Activated CD8-positive, alpha-beta T cell treated with anti-CD3 and anti-CD28 coated beads for 36 hours (primary cell): ENCODE data around the gene NAT9. TPM values are rescaled to one million over a fixed set of nuclear protein-coding genes. Genes with fewer than 3 reads are reported as not detected.

Experiments used
- ATAC-seq: fragments of 200-7000 bp; cut with Tn5 transposase; one replicate; pipeline ENCODE4 v1.10.0; 2021; ENCODE audit warnings: mild to moderate bottlenecking, moderate library complexity
- CTCF ChIA-PET: fragments of 350-600 bp; sonication (Branson Sonifier 250); formaldehyde crosslinking; loops from one replicate; lab custom pipeline; 2021; ENCODE audit warnings: antibody characterized with exemption; lab: Charles Lee
- POLR2A ChIA-PET: fragments of 350-600 bp; sonication (Branson Sonifier 250); formaldehyde crosslinking; loops from one replicate; lab custom pipeline; 2021; ENCODE audit warnings: antibody characterized with exemption; lab: Charles Lee
- DNase-seq: peaks from one replicate; pipeline ENCODE4 v3.0.0-alpha.2; 2020
- H3K27ac Mint-ChIP-seq: one replicate; pipeline ENCODE4 v1.8.0; 2021; ENCODE audit warnings: mild to moderate bottlenecking, mixed read lengths
- H3K27me3 Mint-ChIP-seq: one replicate; pipeline ENCODE4 v1.8.0; 2021; ENCODE audit warnings: mixed read lengths
- H3K36me3 Mint-ChIP-seq: one replicate; pipeline ENCODE4 v1.8.0; 2021; ENCODE audit warnings: low read depth, mixed read lengths
- H3K4me1 Mint-ChIP-seq: one replicate; pipeline ENCODE4 v1.8.0; 2021; ENCODE audit warnings: low read depth, mixed read lengths
- H3K4me3 Mint-ChIP-seq: one replicate; pipeline ENCODE4 v1.8.0; 2021; ENCODE audit warnings: mild to moderate bottlenecking, moderate library complexity, mixed read lengths
- H3K9me3 Mint-ChIP-seq: one replicate; pipeline ENCODE4 v1.8.0; 2021; ENCODE audit warnings: mixed read lengths
- intact Hi-C: fragments of 100-400 bp; cut with micrococcal nuclease; formaldehyde crosslinking; loops from one replicate; pipeline ENCODE4 v1.10.0; 2022
- total RNA-seq, 2 experiments: library from RNA; stranded (reverse); gene quantifications; one replicate each; pipeline ENCODE4 v1.2.3, GENCODE V29; 2021
- TF ChIP-seq, protein P1 (sequence below): fragments of 200-600 bp; IDR thresholded peaks from one replicate; pipeline ENCODE4 v1.8.0; 2022; ENCODE audit warnings: antibody characterized with exemption, mild to moderate bottlenecking

NAT9 gene
- total RNA-seq, 2 experiments from 2014 or later = 35.5 to 42.4 TPM

- intact Hi-C loops = no loop called here
- TF ChIP-seq, protein P1, sequence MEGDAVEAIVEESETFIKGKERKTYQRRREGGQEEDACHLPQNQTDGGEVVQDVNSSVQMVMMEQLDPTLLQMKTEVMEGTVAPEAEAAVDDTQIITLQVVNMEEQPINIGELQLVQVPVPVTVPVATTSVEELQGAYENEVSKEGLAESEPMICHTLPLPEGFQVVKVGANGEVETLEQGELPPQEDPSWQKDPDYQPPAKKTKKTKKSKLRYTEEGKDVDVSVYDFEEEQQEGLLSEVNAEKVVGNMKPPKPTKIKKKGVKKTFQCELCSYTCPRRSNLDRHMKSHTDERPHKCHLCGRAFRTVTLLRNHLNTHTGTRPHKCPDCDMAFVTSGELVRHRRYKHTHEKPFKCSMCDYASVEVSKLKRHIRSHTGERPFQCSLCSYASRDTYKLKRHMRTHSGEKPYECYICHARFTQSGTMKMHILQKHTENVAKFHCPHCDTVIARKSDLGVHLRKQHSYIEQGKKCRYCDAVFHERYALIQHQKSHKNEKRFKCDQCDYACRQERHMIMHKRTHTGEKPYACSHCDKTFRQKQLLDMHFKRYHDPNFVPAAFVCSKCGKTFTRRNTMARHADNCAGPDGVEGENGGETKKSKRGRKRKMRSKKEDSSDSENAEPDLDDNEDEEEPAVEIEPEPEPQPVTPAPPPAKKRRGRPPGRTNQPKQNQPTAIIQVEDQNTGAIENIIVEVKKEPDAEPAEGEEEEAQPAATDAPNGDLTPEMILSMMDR = no peak
- ATAC-seq = no peak
- Mint-ChIP-seq H3K36me3 (peaks cover 49% of the 10 kb centered on the region), H3K27me3 (no peaks in the 10 kb centered on the region), H3K4me1 (peaks cover 29% of the 10 kb centered on the region), H3K9me3 (no peaks in the 10 kb centered on the region), H3K4me3 (no peak overlapping the region), H3K27ac (peak overlapping the region; percentile 43)
- no peak for DNase-seq
- ChIA-PET CTCF (interaction anchor here (0.7 to 8.9 kb wide), 20 partner anchors 8 to 263 kb away, joined by 3 to 110 read pairs (median 4); partner anchors contain the start of gene RAB37), POLR2A (interaction anchor here (0.6 to 2.3 kb wide), 8 partner anchors 9 to 114 kb away, joined by 3 to 9 read pairs (median 4); no protein-coding TSS in a partner anchor)
These were observed 4.7 kb downstream of the NAT9 start for GRCh38 chr17:74771319-74771914.

GRCh38 chr17:74770498-74771318 lies 5.4 kb downstream of the NAT9 start:
- Mint-ChIP-seq H3K27ac (peak overlapping the region; percentile 72), H3K4me3 (no peak overlapping the region), H3K27me3 (no peaks in the 10 kb centered on the region), H3K9me3 (no peaks in the 10 kb centered on the region), H3K4me1 (peaks cover 30% of the 10 kb centered on the region), H3K36me3 (peaks cover 49% of the 10 kb centered on the region)
- DNase-seq (peak; percentile 78), ATAC-seq (peak; percentile 88)
- TF ChIP-seq, protein P1 = peak; percentile 76
- intact Hi-C loops = no loop called here
- ChIA-PET CTCF (interaction anchor here (0.7 to 8.9 kb wide), 20 partner anchors 9 to 264 kb away, joined by 3 to 110 read pairs (median 4); partner anchors contain the start of gene RAB37), POLR2A (interaction anchor here (0.6 to 2.3 kb wide), 7 partner anchors 9 to 113 kb away, joined by 3 to 9 read pairs (median 5); no protein-coding TSS in a partner anchor)

GRCh38 chr17:74769856-74770497 lies 6.2 kb downstream of the NAT9 start:
- no peak overlapping the region for H3K4me3 Mint-ChIP-seq
- DNase-seq (no peak), ATAC-seq (no peak)
- peaks cover 26% of the 10 kb centered on the region for H3K4me1 Mint-ChIP-seq
- no peaks in the 10 kb centered on the region for H3K27me3 Mint-ChIP-seq
- H3K9me3 Mint-ChIP-seq = no peaks in the 10 kb centered on the region
- ChIA-PET CTCF (interaction anchor here (1.1 to 8.9 kb wide), 9 partner anchors 10 to 113 kb away, joined by 10 to 110 read pairs (median 15); partner anchors contain the start of gene RAB37), POLR2A (interaction anchor here (1.1 to 2.3 kb wide), 4 partner anchors 8 to 28 kb away, joined by 3 to 9 read pairs (median 7); no protein-coding TSS in a partner anchor)
- H3K27ac Mint-ChIP-seq = peak overlapping the region; percentile 52
- TF ChIP-seq, protein P1 = no peak
- peaks cover 47% of the 10 kb centered on the region for H3K36me3 Mint-ChIP-seq
- intact Hi-C loops = no loop called here

DNA sequence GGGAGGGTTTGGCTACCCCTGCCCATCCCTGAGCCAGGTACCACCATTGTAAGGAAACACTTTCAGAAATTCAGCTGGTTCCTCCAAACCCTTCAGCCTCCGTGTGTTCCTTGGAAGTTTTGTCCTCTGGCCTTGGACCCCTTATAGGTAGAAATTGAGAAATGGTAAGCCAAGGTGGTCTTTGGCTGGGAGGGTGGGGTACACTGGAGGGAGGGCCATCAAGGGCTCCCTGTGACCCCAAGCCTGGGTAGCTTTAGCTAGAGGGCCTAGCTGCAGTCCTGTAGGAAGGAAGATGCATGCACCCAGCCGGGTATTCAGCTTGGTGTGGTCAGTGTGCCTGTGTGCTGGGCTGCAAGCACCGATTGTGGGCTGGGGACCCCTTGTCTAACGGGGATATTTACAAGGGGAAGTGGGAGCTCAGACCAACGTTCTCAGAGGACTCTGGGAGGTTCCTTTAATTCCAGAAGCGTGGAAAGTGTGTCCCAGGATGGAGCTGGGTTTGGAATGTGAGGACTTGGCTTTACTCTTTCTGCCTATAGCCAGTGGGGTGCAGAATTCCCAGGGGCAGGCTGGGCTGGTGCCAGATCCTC lies 6.8 kb downstream of the NAT9 start:
- ATAC-seq (no peak), DNase-seq (no peak)
- POLR2A ChIA-PET = interaction anchor here (1.3 to 2.3 kb wide), 2 partner anchors 9 to 27 kb away, joined by 3 to 6 read pairs; no protein-coding TSS in a partner anchor
- peaks cover 26% of the 10 kb centered on the region for H3K4me1 Mint-ChIP-seq
- TF ChIP-seq, protein P1 = no peak
- H3K9me3 Mint-ChIP-seq = no peaks in the 10 kb centered on the region
- H3K36me3 Mint-ChIP-seq = peaks cover 48% of the 10 kb centered on the region
- CTCF ChIA-PET = interaction anchor here (1.1 to 8.9 kb wide), 7 partner anchors 10 to 112 kb away, joined by 10 to 110 read pairs (median 15); partner anchors contain the start of gene RAB37
- peak overlapping the region; percentile 52 for H3K27ac Mint-ChIP-seq
- no peak overlapping the region for H3K4me3 Mint-ChIP-seq
- no peaks in the 10 kb centered on the region for H3K27me3 Mint-ChIP-seq
- intact Hi-C loops = no loop called here
